ENCODE data around the gene MICA.

MICA gene

GRCh38 chr6:31403283-31404060 is at the start of gene MICA:
Gene MICA (plus strand): TSS chr6:31403595. CDS start chr6:31403633, 38 bp downstream.
- peaks cover 49 to 64% (median 54%) of the 10 kb centered on the region in 10 experiments for H3K4me1 ChIP-seq

GRCh38 chr6:31354158-31354863 is 49.1 kb upstream of the MICA start:
- H3K27me3 ChIP-seq: peaks cover 0 to 5% (median 0%) of the 10 kb centered on the region in 11 experiments; a peak in 1 of 22 replicates
- no peaks in the 10 kb centered on the region for H3K9me3 ChIP-seq (replicated peaks in 1 of 11)
- TF ChIP-seq Cebpa-rat (IDR thresholded peaks at IDR 0.05): no peak
- H3K4me2 ChIP-seq: peak overlapping the region; percentile 94 to 99 (median 98)
- peak overlapping the region; percentile 74 to 89 (median 81) for H3K4me3 ChIP-seq
- peaks cover 22 to 45% (median 31%) of the 10 kb centered on the region in 10 experiments for H3K4me1 ChIP-seq
- H3K27ac ChIP-seq: peak overlapping the region in 7 of 11 experiments; percentile 34 to 60 (median 43); a peak in 9 of 22 replicates
- H4K20me1 ChIP-seq: peaks cover 35 to 41% (median 38%) of the 10 kb centered on the region in 11 experiments
- H3K36me3 ChIP-seq: peaks cover 23 to 29% (median 25%) of the 10 kb centered on the region in 11 experiments
- H3K9ac ChIP-seq: peak overlapping the region; percentile 81 to 96 (median 94); a peak in 21 of 22 replicates

More at GRCh38 chr6:31403283-31404060, at the start of gene MICA:
- Histone ChIP-seq H3K27ac (peak within 1 kb of the TSS in 10 of 11 experiments; percentile 18 to 92 (median 54); a peak in 19 of 22 replicates), H3K9ac (peak within 1 kb of the TSS; percentile 63 to 92 (median 80)), H3K27me3 (no peaks in the 10 kb centered on the region), H3K4me2 (peak within 1 kb of the TSS; percentile 94 to 99 (median 98)), H3K36me3 (peaks cover 0 to 16% (median 6%) of the 10 kb centered on the region in 11 experiments; a peak in 8 of 22 replicates), H4K20me1 (peaks cover 43 to 60% (median 54%) of the 10 kb centered on the region in 11 experiments; a peak in 21 of 22 replicates), H3K9me3 (replicated peaks in 1 of 11) (peaks cover 0 to 5% (median 0%) of the 10 kb centered on the region in 11 experiments; a peak in 1 of 22 replicates), H3K4me3 (peak within 1 kb of the TSS; percentile 59 to 90 (median 80))
- no peak for TF ChIP-seq Cebpa-rat (IDR thresholded peaks at IDR 0.05)

GRCh38 chr6:31354864-31355582 is 48.4 kb upstream of the MICA start:
- no peak for TF ChIP-seq Cebpa-rat (IDR thresholded peaks at IDR 0.05)
- Histone ChIP-seq H3K4me1 (peaks cover 22 to 44% (median 31%) of the 10 kb centered on the region in 10 experiments), H3K4me3 (peak overlapping the region; percentile 74 to 89 (median 81)), H3K27ac (peak overlapping the region in 9 of 11 experiments; percentile 20 to 60 (median 43); a peak in 15 of 22 replicates), H3K36me3 (peaks cover 23 to 29% (median 25%) of the 10 kb centered on the region in 11 experiments), H3K9me3 (replicated peaks in 1 of 11) (no peaks in the 10 kb centered on the region), H3K4me2 (peak overlapping the region; percentile 94 to 99 (median 98)), H3K27me3 (peaks cover 0 to 6% (median 0%) of the 10 kb centered on the region in 11 experiments; a peak in 1 of 22 replicates), H4K20me1 (peaks cover 35 to 41% (median 38%) of the 10 kb centered on the region in 11 experiments), H3K9ac (peak overlapping the region; percentile 81 to 96 (median 94))

GRCh38 chr6:31355583-31355948 is 47.8 kb upstream of the MICA start:
- Histone ChIP-seq H3K9ac (peak overlapping the region; percentile 81 to 96 (median 94)), H3K4me2 (peak overlapping the region; percentile 94 to 99 (median 98)), H3K27ac (peak overlapping the region in 10 of 11 experiments; percentile 20 to 60 (median 42); a peak in 15 of 22 replicates), H3K9me3 (replicated peaks in 1 of 11) (no peaks in the 10 kb centered on the region), H3K4me3 (peak overlapping the region; percentile 74 to 89 (median 81)), H3K27me3 (peaks cover 0 to 6% (median 0%) of the 10 kb centered on the region in 11 experiments; a peak in 1 of 22 replicates), H4K20me1 (peaks cover 35 to 41% (median 38%) of the 10 kb centered on the region in 11 experiments), H3K4me1 (peaks cover 22 to 38% (median 29%) of the 10 kb centered on the region in 10 experiments), H3K36me3 (peaks cover 23 to 29% (median 25%) of the 10 kb centered on the region in 11 experiments)
- no peak for TF ChIP-seq Cebpa-rat (IDR thresholded peaks at IDR 0.05)

- H4K20me1 ChIP-seq: peaks cover 35 to 41% (median 38%) of the 10 kb centered on the region in 11 experiments
- peaks cover 22 to 35% (median 28%) of the 10 kb centered on the region in 10 experiments for H3K4me1 ChIP-seq
- H3K27me3 ChIP-seq: peaks cover 0 to 6% (median 0%) of the 10 kb centered on the region in 11 experiments; a peak in 1 of 22 replicates
- H3K9ac ChIP-seq: peak overlapping the region; percentile 91 to 97 (median 94)
- H3K4me2 ChIP-seq: peak overlapping the region; percentile 94 to 99 (median 98); a peak in 20 of 22 replicates
- peak overlapping the region; percentile 74 to 89 (median 81) for H3K4me3 ChIP-seq
- H3K9me3 ChIP-seq (replicated peaks in 1 of 11): no peaks in the 10 kb centered on the region
- H3K36me3 ChIP-seq: peaks cover 23 to 29% (median 25%) of the 10 kb centered on the region in 11 experiments
- TF ChIP-seq Cebpa-rat (IDR thresholded peaks at IDR 0.05): no peak
- H3K27ac ChIP-seq: peak overlapping the region; percentile 85 to 96 (median 91)
Measured at GRCh38 chr6:31356216-31356945, 47.0 kb upstream of the MICA start.

- peaks cover 22 to 35% (median 28%) of the 10 kb centered on the region in 10 experiments for H3K4me1 ChIP-seq
- peaks cover 0 to 6% (median 0%) of the 10 kb centered on the region in 11 experiments; a peak in 1 of 22 replicates for H3K27me3 ChIP-seq
- H3K4me3 ChIP-seq: peak within 1 kb of the TSS; percentile 74 to 89 (median 81)
- peak within 1 kb of the TSS; percentile 94 to 99 (median 98) for H3K4me2 ChIP-seq
- H3K9me3 ChIP-seq (replicated peaks in 1 of 11): no peaks in the 10 kb centered on the region
- peak within 1 kb of the TSS; percentile 91 to 97 (median 94) for H3K9ac ChIP-seq
- peak within 1 kb of the TSS; percentile 85 to 96 (median 91) for H3K27ac ChIP-seq
- H4K20me1 ChIP-seq: peaks cover 35 to 41% (median 38%) of the 10 kb centered on the region in 11 experiments
- no peak for TF ChIP-seq Cebpa-rat (IDR thresholded peaks at IDR 0.05)
- peaks cover 23 to 29% (median 25%) of the 10 kb centered on the region in 11 experiments for H3K36me3 ChIP-seq
Measured at GRCh38 chr6:31356946-31357466, 46.4 kb upstream of the MICA start, which contains the start of gene HLA-B. Gene HLA-B (minus strand): TSS chr6:31357179. CDS start chr6:31357158, 21 bp downstream.

- Histone ChIP-seq H3K4me1 (peaks cover 21 to 35% (median 28%) of the 10 kb centered on the region in 10 experiments), H3K9ac (peak overlapping the region; percentile 91 to 97 (median 94); a peak in 19 of 22 replicates), H3K4me2 (peak overlapping the region; percentile 74 to 96 (median 92); a peak in 21 of 22 replicates), H3K4me3 (peak overlapping the region in 7 of 10 experiments; percentile 74 to 89 (median 81); a peak in 6 of 20 replicates), H3K27ac (peak overlapping the region in 9 of 11 experiments; percentile 85 to 96 (median 91); a peak in 18 of 22 replicates), H3K9me3 (replicated peaks in 1 of 11) (no peaks in the 10 kb centered on the region), H3K36me3 (peaks cover 23 to 29% (median 25%) of the 10 kb centered on the region in 11 experiments), H4K20me1 (peaks cover 27 to 32% (median 31%) of the 10 kb centered on the region in 11 experiments), H3K27me3 (peaks cover 0 to 6% (median 0%) of the 10 kb centered on the region in 11 experiments; a peak in 1 of 22 replicates)
- no peak for TF ChIP-seq Cebpa-rat (IDR thresholded peaks at IDR 0.05)
Measured at GRCh38 chr6:31357886-31358285, 45.5 kb upstream of the MICA start.
